ENCODE results near the gene PCMTD2.
"Not testable (repeated sequence)": the region's sequence is repeated elsewhere in the genome, so short reads cannot be mapped to it uniquely, and the experiment has no call there.

PCMTD2 gene

GRCh38 chr20:64224351-64225170, 31.0 kb upstream of the PCMTD2 start:
- no peak for DNase-seq

GRCh38 chr20:64225171-64225595, 30.4 kb upstream of the PCMTD2 start:
- no peak for DNase-seq

- no peak for DNase-seq
These were observed 29.5 kb upstream of the PCMTD2 start for GRCh38 chr20:64225828-64226598.

- peak in 2 of 5 experiments; percentile 15 to 38 for DNase-seq
These were observed 28.6 kb upstream of the PCMTD2 start for GRCh38 chr20:64226686-64227580.

GRCh38 chr20:64228086-64228653, 27.4 kb upstream of the PCMTD2 start:
- no peak for DNase-seq

- DNase-seq: no peak
These were observed 26.6 kb upstream of the PCMTD2 start for GRCh38 chr20:64228751-64229506.

GRCh38 chr20:64229507-64230061, 26.0 kb upstream of the PCMTD2 start:
- DNase-seq: no peak

GRCh38 chr20:64230461-64231145, 24.9 kb upstream of the PCMTD2 start:
- no peak for DNase-seq

- no peak for DNase-seq
These were observed 23.7 kb upstream of the PCMTD2 start for GRCh38 chr20:64231621-64232550.

- no peak for DNase-seq
These were observed 22.8 kb upstream of the PCMTD2 start for GRCh38 chr20:64232794-64233193.

GRCh38 chr20:64233725-64234124, 21.8 kb upstream of the PCMTD2 start:
- no peak for DNase-seq

- DNase-seq: no peak
These were observed 21.2 kb upstream of the PCMTD2 start for GRCh38 chr20:64234291-64234791.

GRCh38 chr20:64234921-64235565, 20.5 kb upstream of the PCMTD2 start:
- DNase-seq: not testable (repeated sequence)

GRCh38 chr20:64236137-64237088, 19.1 kb upstream of the PCMTD2 start:
- no peak for DNase-seq

GRCh38 chr20:64237316-64237715, 18.2 kb upstream of the PCMTD2 start:
- DNase-seq: no peak

- DNase-seq: no peak
These were observed 17.3 kb upstream of the PCMTD2 start for GRCh38 chr20:64238115-64238825.

GRCh38 chr20:64238851-64239387, 16.6 kb upstream of the PCMTD2 start:
- no peak for DNase-seq

Data from T-helper 2 cell (primary cell).